ACC112 (cell line): ENCODE data around the gene C4orf54.
A peak's percentile ranks its signal among the peaks of the same experiment; 100 is the strongest.

ENCODE experiments used
- H2AFZ ChIP-seq: fragments of 200-600 bp; sonication (generic); one replicate; pipeline ENCODE4 v1.6.0; 2017; ENCODE audit warnings: antibody characterized with exemption, low read length; ENCODE audit not compliant: unreplicated experiment
- H3K27ac ChIP-seq: fragments of 200-600 bp; sonication (generic); 2 replicates; pipeline ENCODE4 v1.5.1; 2014; ENCODE audit warnings: low read depth, mild to moderate bottlenecking, antibody characterized with exemption, low read length, moderate library complexity
- H3K27me3 ChIP-seq: fragments of 200-600 bp; sonication (generic); 2 replicates; pipeline ENCODE4 v1.6.1; 2014; ENCODE audit warnings: mild to moderate bottlenecking, antibody characterized with exemption, low read length, moderate library complexity, mixed read lengths; ENCODE audit not compliant: insufficient read depth
- H3K36me3 ChIP-seq: fragments of 200-600 bp; sonication (generic); 2 replicates; pipeline ENCODE4 v1.6.1; 2016; ENCODE audit warnings: mild to moderate bottlenecking, antibody characterized with exemption, low read length, moderate library complexity, mixed read lengths; ENCODE audit not compliant: insufficient read depth
- H3K4me1 ChIP-seq: fragments of 200-600 bp; sonication (generic); one replicate; pipeline ENCODE4 v1.6.1; 2016; ENCODE audit warnings: low read length, mixed read lengths; ENCODE audit not compliant: insufficient read depth, unreplicated experiment, control insufficient read depth
- H3K4me3 ChIP-seq: fragments of 200-600 bp; sonication (generic); 2 replicates; pipeline ENCODE4 v1.5.1; 2014; ENCODE audit warnings: mild to moderate bottlenecking, low read depth, low read length
- H3K79me2 ChIP-seq: fragments of 200-600 bp; sonication (generic); one replicate; pipeline ENCODE4 v1.6.0; 2016; ENCODE audit warnings: low read length; ENCODE audit not compliant: control insufficient read depth, unreplicated experiment, insufficient read depth

Gene C4orf54

DNA sequence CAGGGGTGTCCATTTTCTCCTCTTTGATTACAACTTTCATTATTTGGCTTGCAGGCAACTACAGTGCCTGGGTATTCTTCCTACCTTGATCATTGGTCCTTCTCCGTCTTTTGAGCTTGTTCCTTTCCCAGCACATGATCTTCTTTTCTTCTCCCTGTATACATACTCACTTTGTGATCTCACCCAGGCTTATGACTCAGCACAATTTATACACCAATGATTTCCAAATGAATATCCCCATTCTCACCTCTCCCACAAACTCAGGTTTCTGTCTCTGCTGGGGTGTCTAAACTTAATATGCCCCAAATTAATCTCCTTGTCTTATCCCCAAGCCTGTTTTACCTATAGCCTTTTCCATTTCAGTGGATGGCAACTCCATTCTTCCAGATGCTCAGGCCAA is 19.5 kb upstream of the C4orf54 start:
- H3K4me3 ChIP-seq, result no peak overlapping the region
- no peaks in the 10 kb centered on the region for H3K79me2 ChIP-seq
- no peaks in the 10 kb centered on the region for H3K36me3 ChIP-seq
- H3K27ac ChIP-seq, result no peak overlapping the region
- no peak overlapping the region for H2AFZ ChIP-seq
- no peaks in the 10 kb centered on the region for H3K4me1 ChIP-seq
- H3K27me3 ChIP-seq, result peaks cover 33% of the 10 kb centered on the region

DNA sequence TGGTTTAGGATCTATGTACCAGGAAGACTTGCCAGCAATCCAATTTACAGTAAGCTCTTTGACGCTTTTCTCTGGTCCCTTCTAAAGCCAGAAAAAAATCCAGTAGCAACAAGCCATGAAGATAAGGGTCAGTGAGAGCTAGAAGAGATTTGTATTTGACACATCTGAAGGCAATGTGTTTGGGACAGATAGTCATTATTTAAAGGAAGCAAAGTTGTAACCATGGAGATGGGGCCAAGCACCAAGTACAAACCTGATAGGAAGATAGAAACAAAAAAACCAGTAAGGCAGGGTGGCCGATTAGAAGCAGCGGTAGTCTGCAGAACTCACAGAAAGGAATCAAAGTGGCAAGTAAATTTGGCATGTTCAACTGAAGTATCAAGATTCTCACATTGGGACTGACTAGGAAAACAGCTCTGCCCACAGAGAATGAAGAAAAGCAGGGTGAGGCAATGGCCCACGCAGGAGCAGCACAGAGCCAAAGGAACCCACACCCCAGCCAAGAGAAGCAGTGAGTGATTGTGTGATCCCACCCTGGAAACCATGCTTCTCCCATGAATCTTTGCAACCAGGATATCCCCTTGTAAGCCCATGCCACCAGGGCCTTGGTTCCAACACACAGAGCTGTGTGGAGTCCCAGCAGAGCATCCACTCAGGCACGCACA is 12.9 kb upstream of the C4orf54 start:
- Histone ChIP-seq H3K27ac (no peak overlapping the region), H3K4me1 (no peaks in the 10 kb centered on the region), H3K79me2 (no peaks in the 10 kb centered on the region), H3K36me3 (no peaks in the 10 kb centered on the region), H3K4me3 (no peak overlapping the region), H3K27me3 (peaks cover 27% of the 10 kb centered on the region), H2AFZ (no peak overlapping the region)

DNA sequence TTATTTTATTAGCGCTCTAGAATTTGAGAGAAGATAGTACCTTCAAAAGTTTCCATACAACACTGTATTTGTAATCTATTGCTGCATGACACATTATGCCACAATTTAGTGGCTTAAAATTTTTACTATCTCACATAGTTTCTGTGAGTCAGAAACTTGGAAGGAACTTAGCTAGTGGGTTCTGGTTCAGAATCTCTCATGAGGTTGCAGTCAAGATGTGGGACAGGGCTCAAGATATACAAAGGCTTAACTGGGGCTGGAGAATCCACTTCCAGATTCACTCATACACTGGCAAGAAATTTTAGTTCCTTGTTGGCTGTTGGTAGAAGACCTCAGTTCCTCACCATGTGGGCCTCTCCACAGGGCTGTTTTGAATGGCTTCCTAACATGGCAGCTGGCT is 11.5 kb upstream of the C4orf54 start:
- Histone ChIP-seq H3K79me2 (no peaks in the 10 kb centered on the region), H3K36me3 (no peaks in the 10 kb centered on the region), H3K27me3 (peaks cover 24% of the 10 kb centered on the region), H2AFZ (no peak overlapping the region), H3K4me1 (no peaks in the 10 kb centered on the region), H3K4me3 (no peak overlapping the region), H3K27ac (no peak overlapping the region)

DNA sequence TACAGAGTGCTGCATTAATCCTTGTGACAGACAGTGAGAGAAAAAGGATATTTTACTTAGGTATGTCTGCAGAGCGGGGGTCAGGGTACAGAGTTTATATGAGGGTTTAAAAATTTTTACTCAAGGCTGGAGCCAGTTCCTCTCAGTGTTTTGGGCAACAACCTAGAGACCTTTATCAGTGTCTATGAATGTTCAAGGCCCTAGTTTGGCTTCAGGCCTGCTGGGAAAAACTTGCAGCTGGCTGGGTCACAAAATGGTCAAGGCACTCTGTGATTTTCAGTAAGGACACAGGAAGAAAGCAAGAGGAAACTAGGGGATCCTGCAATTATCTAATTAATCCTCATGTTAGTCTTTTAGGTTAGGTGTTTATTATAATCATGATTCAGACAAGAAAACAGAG is 10.8 kb upstream of the C4orf54 start:
- no peak overlapping the region for H3K4me3 ChIP-seq
- peaks cover 24% of the 10 kb centered on the region for H3K27me3 ChIP-seq
- no peak overlapping the region for H3K27ac ChIP-seq
- no peaks in the 10 kb centered on the region for H3K79me2 ChIP-seq
- no peak overlapping the region for H2AFZ ChIP-seq
- no peaks in the 10 kb centered on the region for H3K4me1 ChIP-seq
- H3K36me3 ChIP-seq, result no peaks in the 10 kb centered on the region

DNA sequence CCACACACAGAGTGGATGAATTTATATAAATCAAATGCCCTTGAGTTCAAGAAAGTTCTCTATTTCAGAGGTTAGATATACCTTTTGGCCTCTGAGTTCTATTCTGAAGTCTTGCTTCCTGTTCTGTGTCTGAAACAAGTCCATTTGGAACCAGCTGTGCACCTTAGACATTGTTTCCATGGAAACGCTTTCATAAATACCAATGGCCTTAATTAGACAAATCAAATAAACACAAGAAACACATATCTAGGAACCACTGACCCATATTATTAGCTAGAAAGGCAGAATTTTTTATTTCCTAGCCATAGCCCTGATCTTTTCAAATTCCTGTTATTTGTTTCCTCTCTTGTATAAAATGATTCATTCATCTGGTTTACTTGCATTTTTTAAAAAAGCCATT is 8.4 kb upstream of the C4orf54 start:
- no peaks in the 10 kb centered on the region for H3K4me1 ChIP-seq
- H3K27me3 ChIP-seq, result peaks cover 36% of the 10 kb centered on the region
- H2AFZ ChIP-seq, result no peak overlapping the region
- H3K36me3 ChIP-seq, result no peaks in the 10 kb centered on the region
- no peaks in the 10 kb centered on the region for H3K79me2 ChIP-seq
- no peak overlapping the region for H3K4me3 ChIP-seq
- no peak overlapping the region for H3K27ac ChIP-seq

DNA sequence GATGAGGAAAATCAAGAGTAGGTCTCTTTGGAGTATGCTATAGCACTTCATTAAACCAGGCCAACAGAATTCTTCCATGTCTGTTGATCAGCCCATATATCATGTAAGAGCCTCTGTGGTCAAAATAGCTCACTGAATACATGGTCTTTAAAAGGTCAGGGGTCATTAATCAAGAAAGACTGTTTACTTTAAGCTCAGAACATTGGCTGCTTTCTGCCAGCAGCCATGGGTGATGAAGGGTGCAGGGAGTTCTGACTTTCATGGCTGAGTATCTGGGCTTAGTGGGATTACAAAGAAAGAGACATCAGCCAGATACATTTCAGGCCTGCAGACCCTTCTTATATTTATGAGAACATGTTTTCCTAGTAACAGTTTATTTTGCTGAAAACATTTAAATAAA is 7.1 kb upstream of the C4orf54 start:
- Histone ChIP-seq H3K36me3 (no peaks in the 10 kb centered on the region), H3K4me1 (no peaks in the 10 kb centered on the region), H3K4me3 (no peak overlapping the region), H2AFZ (no peak overlapping the region), H3K27ac (no peak overlapping the region), H3K27me3 (peaks cover 30% of the 10 kb centered on the region), H3K79me2 (no peaks in the 10 kb centered on the region)

DNA sequence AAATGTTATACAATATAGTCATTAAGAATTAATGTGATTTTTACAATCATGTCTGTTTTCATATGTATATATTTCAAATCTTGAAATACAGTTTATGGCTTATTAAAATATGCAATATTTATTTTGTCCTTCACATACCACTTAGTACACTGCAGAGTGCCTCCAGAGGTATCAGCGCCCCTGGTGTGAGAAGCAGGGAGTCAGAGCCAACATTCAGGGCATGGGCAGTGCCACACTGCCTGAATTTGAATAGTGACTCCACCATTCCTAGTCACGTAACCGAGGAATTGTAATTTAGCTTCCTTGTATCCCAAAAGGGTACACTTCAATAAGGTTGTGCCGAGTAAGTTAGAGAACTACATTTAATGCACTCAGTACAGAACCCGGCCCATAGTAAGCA is 4.3 kb upstream of the C4orf54 start:
- Histone ChIP-seq H3K27me3 (peaks cover 22% of the 10 kb centered on the region), H2AFZ (no peak overlapping the region), H3K36me3 (no peaks in the 10 kb centered on the region), H3K4me1 (no peaks in the 10 kb centered on the region), H3K27ac (no peak overlapping the region), H3K79me2 (no peaks in the 10 kb centered on the region), H3K4me3 (no peak overlapping the region)

DNA sequence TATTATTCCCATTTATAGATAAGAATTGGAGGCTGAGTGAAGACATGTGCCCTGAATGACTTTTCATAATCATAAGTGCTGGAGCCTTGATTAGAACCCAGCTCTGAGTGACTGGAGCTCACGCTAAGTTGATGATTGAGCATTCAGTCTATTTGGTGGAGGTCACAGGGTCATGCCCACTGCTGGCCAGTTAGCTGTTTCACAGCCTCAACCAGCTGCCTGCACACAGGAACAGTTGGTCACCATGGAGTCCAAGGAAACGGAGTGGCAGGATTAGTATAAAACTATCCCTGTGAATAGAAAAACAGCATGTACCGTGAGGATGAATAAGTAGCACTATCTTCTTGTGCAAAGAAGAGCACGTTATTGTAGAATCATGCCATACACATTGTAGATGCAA is 1.0 kb upstream of the C4orf54 start:
- Histone ChIP-seq H3K27me3 (peaks cover 12% of the 10 kb centered on the region), H3K4me3 (no peak overlapping the region), H3K27ac (no peak overlapping the region), H2AFZ (no peak overlapping the region), H3K4me1 (peaks cover 11% of the 10 kb centered on the region), H3K79me2 (no peaks in the 10 kb centered on the region), H3K36me3 (no peaks in the 10 kb centered on the region)

DNA sequence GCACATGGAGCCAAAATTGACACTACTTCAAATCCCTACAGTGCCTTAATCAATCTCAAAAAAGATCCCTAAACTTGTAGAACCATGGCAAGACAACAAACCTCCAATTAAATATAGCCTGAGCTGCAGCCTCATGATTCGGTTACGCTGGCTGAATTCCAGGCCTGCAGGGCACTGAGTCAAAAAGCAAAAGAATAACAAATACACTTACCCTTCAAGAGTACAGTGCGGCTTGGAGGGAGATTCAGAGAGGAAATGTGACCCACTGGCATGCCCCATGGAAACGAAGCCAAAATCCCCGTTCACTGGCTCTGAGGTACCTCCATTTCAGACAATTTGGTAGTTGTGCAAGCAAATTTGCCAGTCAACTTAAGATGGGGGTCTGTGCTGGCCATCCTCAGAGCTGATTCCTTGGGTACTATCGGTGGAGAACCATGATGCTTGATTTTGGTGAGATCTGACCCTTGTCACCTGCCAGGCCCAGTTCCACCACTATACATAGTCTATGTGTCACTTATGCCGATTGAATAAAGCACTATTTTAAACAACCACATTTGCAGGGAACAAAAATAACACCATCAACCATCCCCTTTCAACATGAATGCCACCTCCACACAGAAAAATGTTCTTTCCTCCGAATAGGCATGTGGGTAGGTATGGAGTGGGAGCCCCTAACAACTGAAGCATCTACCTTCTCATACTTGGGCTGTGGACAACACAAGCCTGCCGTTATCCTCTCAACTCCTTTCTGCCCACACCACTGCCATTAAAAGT is 2.1 kb downstream of the C4orf54 start:
- Histone ChIP-seq H3K27me3 (no peaks in the 10 kb centered on the region; the same call in 1 of the 2 replicates), H3K4me3 (0 out of 2 replicates have a peak overlapping the region, but pooled peaks have one; percentile 15), H3K27ac (no peak overlapping the region), H3K4me1 (peaks cover 11% of the 10 kb centered on the region), H2AFZ (peak overlapping the region; percentile 31), H3K36me3 (no peaks in the 10 kb centered on the region), H3K79me2 (no peaks in the 10 kb centered on the region)

DNA sequence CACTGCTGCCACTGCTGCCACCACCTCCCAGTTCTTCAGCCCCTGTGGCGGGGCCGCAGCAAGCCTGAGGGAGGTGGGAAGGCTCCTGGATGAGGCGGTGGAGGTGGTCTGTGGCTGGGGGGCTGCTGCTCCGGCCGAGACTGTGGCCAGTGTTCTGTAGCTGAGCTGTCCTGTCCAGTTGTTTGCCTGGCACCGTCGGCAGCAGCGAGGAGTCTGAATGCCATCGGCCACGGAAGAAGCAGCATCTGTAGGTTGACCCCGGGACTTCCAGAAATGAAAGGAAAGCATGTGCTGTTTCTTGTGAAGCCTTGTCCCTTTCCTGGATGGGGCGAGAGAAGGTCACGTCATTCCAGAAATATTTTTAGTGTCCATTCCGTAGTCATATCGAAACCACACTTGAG is 3.3 kb downstream of the C4orf54 start:
- no peaks in the 10 kb centered on the region for H3K79me2 ChIP-seq
- H3K27ac ChIP-seq, result no peak overlapping the region
- no peaks in the 10 kb centered on the region; the same call in 1 of the 2 replicates for H3K27me3 ChIP-seq
- H3K4me3 ChIP-seq, result no peak overlapping the region
- peaks cover 11% of the 10 kb centered on the region for H3K4me1 ChIP-seq
- no peaks in the 10 kb centered on the region for H3K36me3 ChIP-seq
- H2AFZ ChIP-seq, result no peak overlapping the region

DNA sequence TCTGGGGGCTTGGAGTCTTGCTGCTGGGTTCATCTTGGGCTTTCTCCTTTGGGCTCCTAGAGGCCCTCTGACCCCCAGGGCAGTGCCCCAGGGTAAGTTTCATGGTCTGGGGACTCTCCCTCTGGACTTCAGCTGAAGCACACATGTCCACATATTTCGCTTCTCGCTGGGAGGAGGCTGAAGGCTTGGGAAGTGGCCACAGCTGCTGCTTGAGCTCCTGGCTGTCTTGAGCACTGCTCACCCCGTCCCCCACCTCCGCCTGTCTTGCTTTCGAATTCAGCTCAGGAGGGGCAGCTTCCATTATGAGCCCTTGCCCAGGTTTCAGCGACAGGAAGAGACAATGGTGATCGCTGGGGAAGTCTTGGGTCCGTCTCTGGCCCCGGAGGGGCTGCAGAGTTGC is 3.7 kb downstream of the C4orf54 start:
- H2AFZ ChIP-seq, result no peak overlapping the region
- no peaks in the 10 kb centered on the region for H3K27me3 ChIP-seq
- H3K79me2 ChIP-seq, result no peaks in the 10 kb centered on the region
- H3K27ac ChIP-seq, result no peak overlapping the region
- H3K4me3 ChIP-seq, result no peak overlapping the region
- H3K4me1 ChIP-seq, result peaks cover 11% of the 10 kb centered on the region
- H3K36me3 ChIP-seq, result no peaks in the 10 kb centered on the region
